Upper lobe of left lung (tissue), 6 donors: ENCODE results near the gene ATP1B3. TPM values are rescaled to one million over a fixed set of nuclear protein-coding genes. Genes with fewer than 3 reads are reported as not detected.

Experiments used
- ATAC-seq, 2 donors: fragments of 200-7000 bp; cut with Tn5 transposase; one replicate each; pipeline ENCODE4 v1.9.1; 2022; ENCODE audit warnings: mild to moderate bottlenecking in 2 of 2, moderate library complexity in 2 of 2; ENCODE audit not compliant: low FRiP score in 2 of 2
- DNase-seq, 2 donors: peaks; one replicate each; pipeline ENCODE4 v3.0.0-alpha.2; 2019 to 2020
- H3K27ac ChIP-seq, 4 donors: fragments of 200-600 bp; sonication (generic); one replicate each; pipeline ENCODE4 v1.5.1; 2016 to 2019
- H3K27me3 ChIP-seq, 4 donors: fragments of 200-600 bp; sonication (generic); one replicate each; pipeline ENCODE4 v1.5.1; 2017 to 2019
- H3K36me3 ChIP-seq, 4 donors: fragments of 200-600 bp; sonication (generic); one replicate each; pipeline ENCODE4 v1.5.1; 2016 to 2019
- H3K4me1 ChIP-seq, 4 donors: fragments of 200-600 bp; sonication (generic); one replicate each; pipeline ENCODE4 v1.5.1; 2018 to 2019
- H3K4me3 ChIP-seq, 4 donors: fragments of 200-600 bp; sonication (generic); one replicate each; pipeline ENCODE4 v1.5.1; 2017 to 2019; ENCODE audit warnings: mild to moderate bottlenecking in 2 of 4, moderate library complexity in 1 of 4
- H3K9me3 ChIP-seq, 4 donors: fragments of 200-600 bp; sonication (generic); one replicate each; pipeline ENCODE4 v1.5.1; 2018 to 2019
- CTCF ChIP-seq, 6 experiments: fragments of 450-650 bp in 4 of 6; fragments of 200-600 bp in 2 of 6; sonication (generic) in 2 of 6; IDR thresholded peaks; one replicate each; pipeline ENCODE4 v1.5.1; 2016 to 2019; ENCODE audit warnings: antibody characterized with exemption in 6 of 6
- EP300 ChIP-seq, 4 donors: sonication (generic); formaldehyde crosslinking; IDR thresholded peaks; one replicate each; pipeline ENCODE4 v1.5.1; 2017; ENCODE audit warnings: antibody characterized with exemption in 4 of 4, control low read depth in 2 of 4
- POLR2A ChIP-seq, 4 donors: fragments of 450-650 bp; IDR thresholded peaks; one replicate each; pipeline ENCODE4 v1.5.1; 2016 to 2017; ENCODE audit warnings: antibody characterized with exemption in 4 of 4, mild to moderate bottlenecking in 2 of 4
- POLR2AphosphoS5 ChIP-seq, 2 donors: sonication (generic); formaldehyde crosslinking; IDR thresholded peaks; one replicate each; pipeline ENCODE4 v1.5.1; 2017; ENCODE audit warnings: antibody characterized with exemption in 2 of 2
- WGBS, 2 donors: methylation state at CpG; one replicate each; pipeline ENCODE4 v1.1.5; 2017 to 2018; 5-methylcytosine and 5-hydroxymethylcytosine counted together
- total RNA-seq, 6 donors: library from RNA; depleted of rRNA in 4 of 6; stranded (reverse); fragments of >200 nt in 4 of 6; gene quantifications; one replicate each; pipeline versions ENCODE4 v1.1.0 to v1.2.1, GENCODE V29; 2016 to 2021
- donor health status: DM: no; HTN: no; CAD: no; lungs with moderate emphysema.
- donor health status: DM: no; HTN: yes; CAD: no; lungs with severe emphysema.

ATP1B3 gene
- total RNA-seq, 6 donors from 2014 or later = 68.8 to 309 (median 92.2) TPM

- no peak for ATAC-seq
- WGBS, 2 donors = 92 to 95% methylated on average over 5 to 8 of the region's 8 CpGs
These were observed 65.6 kb downstream of the ATP1B3 start for GRCh38 chr3:141942006-141942405.

GRCh38 chr3:141945726-141946485 is 69.5 kb downstream of the ATP1B3 start:
- Histone ChIP-seq H3K36me3 (peaks cover 0 to 4% (median 0%) of the 10 kb centered on the region in 4 donors), H3K27me3 (no peaks in the 10 kb centered on the region), H3K4me1 (peaks cover 3 to 7% (median 5%) of the 10 kb centered on the region in 4 donors), H3K9me3 (no peaks in the 10 kb centered on the region), H3K27ac (no peak overlapping the region), H3K4me3 (no peak overlapping the region)
- no peak for ATAC-seq
- WGBS, 2 donors = 92 to 96% methylated on average over 14 to 16 of the region's 16 CpGs
- DNase-seq = no peak
- TF ChIP-seq EP300 (IDR thresholded peaks at IDR 0.05) = no peak
- TF ChIP-seq CTCF (IDR thresholded peaks at IDR 0.05) = no peak
- no peak for TF ChIP-seq POLR2AphosphoS5 (IDR thresholded peaks at IDR 0.05)
- no peak for TF ChIP-seq POLR2A (IDR thresholded peaks at IDR 0.05)

More at GRCh38 chr3:141942006-141942405, 65.6 kb downstream of the ATP1B3 start:
- no peak for DNase-seq
- Histone ChIP-seq H3K27ac (no peak overlapping the region), H3K36me3 (no peaks in the 10 kb centered on the region), H3K9me3 (no peaks in the 10 kb centered on the region), H3K27me3 (no peaks in the 10 kb centered on the region), H3K4me3 (no peak overlapping the region), H3K4me1 (peaks cover 5 to 12% (median 9%) of the 10 kb centered on the region in 4 donors)
- TF ChIP-seq POLR2AphosphoS5 (IDR thresholded peaks at IDR 0.05) = no peak
- TF ChIP-seq EP300 (IDR thresholded peaks at IDR 0.05) = no peak
- no peak for TF ChIP-seq POLR2A (IDR thresholded peaks at IDR 0.05)
- TF ChIP-seq CTCF (IDR thresholded peaks at IDR 0.05) = no peak

GRCh38 chr3:141949399-141949798 is 73.0 kb downstream of the ATP1B3 start:
- WGBS, 2 donors = 79 to 88% methylated on average over 4 to 10 of the region's 10 CpGs
- no peak for DNase-seq
- H3K4me3 ChIP-seq = no peak overlapping the region

GRCh38 chr3:141949972-141950371 is 73.5 kb downstream of the ATP1B3 start:
- Histone ChIP-seq H3K36me3 (peaks cover 0 to 11% (median 0%) of the 10 kb centered on the region in 4 donors), H3K4me3 (no peak overlapping the region), H3K27ac (no peak overlapping the region), H3K27me3 (no peaks in the 10 kb centered on the region), H3K4me1 (no peaks in the 10 kb centered on the region), H3K9me3 (no peaks in the 10 kb centered on the region)
- DNase-seq (no peak), ATAC-seq (no peak)
- TF ChIP-seq CTCF (IDR thresholded peaks at IDR 0.05) = no peak
- no peak for TF ChIP-seq EP300 (IDR thresholded peaks at IDR 0.05)
- TF ChIP-seq POLR2AphosphoS5 (IDR thresholded peaks at IDR 0.05) = no peak
- TF ChIP-seq POLR2A (IDR thresholded peaks at IDR 0.05) = no peak
- 92 to 94% methylated on average over 6 of the region's 6 CpGs for WGBS, 2 donors

More at GRCh38 chr3:141949399-141949798, 73.0 kb downstream of the ATP1B3 start:
- Histone ChIP-seq H3K36me3 (peaks cover 0 to 11% (median 0%) of the 10 kb centered on the region in 4 donors), H3K4me1 (no peaks in the 10 kb centered on the region), H3K9me3 (no peaks in the 10 kb centered on the region), H3K27ac (no peak overlapping the region), H3K27me3 (no peaks in the 10 kb centered on the region)
- ATAC-seq = no peak
- TF ChIP-seq POLR2AphosphoS5 (IDR thresholded peaks at IDR 0.05) (no peak), EP300 (IDR thresholded peaks at IDR 0.05) (no peak), POLR2A (IDR thresholded peaks at IDR 0.05) (no peak), CTCF (IDR thresholded peaks at IDR 0.05) (no peak)
